Ovary (tissue), 3 donors: ENCODE data around the gene HRH2.

ENCODE experiments used
- EP300 ChIP-seq: sonication (generic); formaldehyde crosslinking; IDR thresholded peaks from one replicate; pipeline ENCODE4 v1.6.1; 2017; ENCODE audit warnings: antibody characterized with exemption
- POLR2A ChIP-seq: fragments of 450-650 bp; IDR thresholded peaks from one replicate; pipeline ENCODE4 v1.6.1; 2017; ENCODE audit warnings: antibody characterized with exemption, mild to moderate bottlenecking, moderate library complexity
- TF ChIP-seq, protein P1 (sequence below), 3 donors: fragments of 450-650 bp in 2 of 3; fragments of 200-600 bp in 1 of 3; IDR thresholded peaks; one replicate each; pipeline versions ENCODE4 v1.5.1 to v1.8.0; 2016 to 2022; ENCODE audit warnings: antibody characterized with exemption in 3 of 3, mild to moderate bottlenecking in 1 of 3
- donor health status: DM: no; HTN: no; CAD: no.

DNA sequence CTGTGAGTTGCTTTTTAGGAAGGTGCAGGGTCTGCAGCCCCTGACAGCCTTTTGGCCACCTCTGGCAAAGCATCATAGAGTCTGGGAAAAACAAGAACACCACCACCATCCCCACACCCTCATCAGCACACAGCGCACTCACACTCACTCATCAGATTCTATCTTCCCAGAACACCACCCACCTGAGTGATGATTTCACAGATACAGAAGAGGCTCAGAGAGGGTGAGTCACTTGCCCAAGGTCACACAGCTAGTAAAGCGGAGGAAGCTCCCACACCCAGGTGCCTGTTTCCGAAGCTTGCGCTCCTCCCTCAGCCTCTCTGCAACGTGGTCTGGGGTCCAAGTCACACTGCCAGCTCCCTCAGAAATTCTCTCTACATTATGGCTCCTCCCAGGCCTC lies 41.8 kb upstream of the HRH2 start:
- TF ChIP-seq POLR2A (no peak), EP300 (no peak)
- TF ChIP-seq, protein P1, sequence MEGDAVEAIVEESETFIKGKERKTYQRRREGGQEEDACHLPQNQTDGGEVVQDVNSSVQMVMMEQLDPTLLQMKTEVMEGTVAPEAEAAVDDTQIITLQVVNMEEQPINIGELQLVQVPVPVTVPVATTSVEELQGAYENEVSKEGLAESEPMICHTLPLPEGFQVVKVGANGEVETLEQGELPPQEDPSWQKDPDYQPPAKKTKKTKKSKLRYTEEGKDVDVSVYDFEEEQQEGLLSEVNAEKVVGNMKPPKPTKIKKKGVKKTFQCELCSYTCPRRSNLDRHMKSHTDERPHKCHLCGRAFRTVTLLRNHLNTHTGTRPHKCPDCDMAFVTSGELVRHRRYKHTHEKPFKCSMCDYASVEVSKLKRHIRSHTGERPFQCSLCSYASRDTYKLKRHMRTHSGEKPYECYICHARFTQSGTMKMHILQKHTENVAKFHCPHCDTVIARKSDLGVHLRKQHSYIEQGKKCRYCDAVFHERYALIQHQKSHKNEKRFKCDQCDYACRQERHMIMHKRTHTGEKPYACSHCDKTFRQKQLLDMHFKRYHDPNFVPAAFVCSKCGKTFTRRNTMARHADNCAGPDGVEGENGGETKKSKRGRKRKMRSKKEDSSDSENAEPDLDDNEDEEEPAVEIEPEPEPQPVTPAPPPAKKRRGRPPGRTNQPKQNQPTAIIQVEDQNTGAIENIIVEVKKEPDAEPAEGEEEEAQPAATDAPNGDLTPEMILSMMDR (IDR thresholded peaks at IDR 0.05): no peak
